ENCODE results near the gene GMDS.

GMDS gene

DNA sequence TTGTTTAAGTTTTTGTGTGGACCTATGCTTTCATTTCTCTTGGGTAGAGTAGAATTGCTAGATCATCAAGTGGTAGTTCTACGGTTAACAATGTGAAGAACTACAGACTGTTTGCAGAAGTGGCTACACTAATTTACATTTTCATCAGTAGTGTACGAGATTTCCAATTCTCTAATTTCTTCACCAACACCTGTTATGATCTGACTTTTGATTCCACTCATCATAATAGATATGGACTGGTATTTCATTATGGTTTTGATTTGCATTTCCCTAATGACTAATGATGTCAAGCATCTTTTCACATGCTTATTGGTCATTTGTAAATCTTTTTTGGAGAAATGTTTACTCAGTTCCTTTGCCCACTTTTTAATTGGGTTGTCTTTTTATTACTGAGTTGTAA, 244.4 kb downstream of the GMDS start:
- no peak overlapping the region for H3K4me3 ChIP-seq (replicated peaks in 1 of 2; ENCODE audit: low read depth in 2 of 2, low read length in 2 of 2)
- no peak for DNase-seq (ENCODE audit: low read depth in 2 of 2)
- no peak for TF ChIP-seq CTCF (IDR thresholded peaks at IDR 0.05; ENCODE audit: low read depth, low read length)

GRCh38 chr6:1997702-1998101, 247.7 kb downstream of the GMDS start:
- no peak overlapping the region for H3K4me3 ChIP-seq (replicated peaks in 1 of 2; ENCODE audit: low read depth in 2 of 2, low read length in 2 of 2)
- no peak for TF ChIP-seq CTCF (IDR thresholded peaks at IDR 0.05; ENCODE audit: low read depth, low read length)
- no peak for DNase-seq (ENCODE audit: low read depth in 2 of 2)

GRCh38 chr6:1995636-1996035, 249.8 kb downstream of the GMDS start:
- no peak overlapping the region for H3K4me3 ChIP-seq (replicated peaks in 1 of 2; ENCODE audit: low read depth in 2 of 2, low read length in 2 of 2)
- DNase-seq (ENCODE audit: low read depth in 2 of 2) = no peak
- no peak for TF ChIP-seq CTCF (IDR thresholded peaks at IDR 0.05; ENCODE audit: low read depth, low read length)

- DNase-seq (ENCODE audit: low read depth in 2 of 2) = peak in 1 of 2 donors; percentile 27
- no peak for TF ChIP-seq CTCF (IDR thresholded peaks at IDR 0.05; ENCODE audit: low read depth, low read length)
- H3K4me3 ChIP-seq (replicated peaks in 1 of 2; ENCODE audit: low read depth in 2 of 2, low read length in 2 of 2) = no peak overlapping the region
Measured at GRCh38 chr6:1993042-1993441, 252.4 kb downstream of the GMDS start.

DNA sequence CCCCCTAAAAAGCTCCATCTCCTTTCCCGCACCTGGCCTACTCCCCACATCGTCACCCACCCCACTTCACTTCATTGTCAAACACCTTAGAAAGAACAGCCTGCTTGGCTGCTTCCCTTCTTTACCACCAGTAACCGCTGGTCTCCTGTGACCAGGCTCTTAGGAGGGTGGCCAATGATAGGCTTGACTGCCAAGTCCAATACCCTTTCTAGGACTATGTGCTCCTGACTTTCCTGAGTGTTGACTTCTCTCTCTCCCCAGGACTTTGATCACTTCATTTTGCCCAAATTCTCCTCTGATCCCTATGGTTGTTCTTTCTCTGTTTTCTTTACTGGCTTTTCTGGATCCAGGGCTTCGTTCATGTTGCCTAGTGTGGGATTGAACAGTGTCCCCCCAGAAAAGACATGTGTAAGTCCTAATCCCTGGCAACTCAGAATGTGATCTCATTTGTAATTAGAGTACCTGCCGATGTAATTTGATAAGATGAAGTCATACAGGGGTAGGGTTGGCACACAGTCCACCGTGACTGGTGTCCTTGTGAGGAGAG, 254.0 kb downstream of the GMDS start:
- DNase-seq (ENCODE audit: low read depth in 2 of 2) = no peak
- no peak overlapping the region for H3K4me3 ChIP-seq (replicated peaks in 1 of 2; ENCODE audit: low read depth in 2 of 2, low read length in 2 of 2)
- no peak for TF ChIP-seq CTCF (IDR thresholded peaks at IDR 0.05; ENCODE audit: low read depth, low read length)

- no peak overlapping the region for H3K4me3 ChIP-seq (replicated peaks in 1 of 2; ENCODE audit: low read depth in 2 of 2, low read length in 2 of 2)
- TF ChIP-seq CTCF (IDR thresholded peaks at IDR 0.05; ENCODE audit: low read depth, low read length) = no peak
- DNase-seq (ENCODE audit: low read depth in 2 of 2) = no peak
Measured at GRCh38 chr6:1988843-1989242, 256.6 kb downstream of the GMDS start.

GRCh38 chr6:1987640-1988039, 257.8 kb downstream of the GMDS start:
- DNase-seq (ENCODE audit: low read depth in 2 of 2) = peak; percentile 55 to 78
- TF ChIP-seq CTCF (IDR thresholded peaks at IDR 0.05; ENCODE audit: low read depth, low read length) = no peak
- no peak overlapping the region for H3K4me3 ChIP-seq (replicated peaks in 1 of 2; ENCODE audit: low read depth in 2 of 2, low read length in 2 of 2)
